ENCODE measurements around the gene FPR1. TPM values are rescaled to one million over a fixed set of nuclear protein-coding genes. Genes with fewer than 3 reads are reported as not detected.

FPR1 gene
- total RNA-seq, 1 donor from 2014 or later, result not detected

- DNase-seq (ENCODE audit: low read depth) (no peak), FAIRE-seq (no peak)
- Histone ChIP-seq H3K27me3 (ENCODE audit: control insufficient read depth, insufficient read depth, low read length) (no peaks in the 10 kb centered on the region), H3K4me3 (ENCODE audit: low read depth, low read length) (no peak overlapping the region), H3K36me3 (ENCODE audit: control insufficient read depth, insufficient read depth, low read length) (peaks cover 13% of the 10 kb centered on the region)
- no peak for TF ChIP-seq CTCF (IDR thresholded peaks at IDR 0.05; ENCODE audit: insufficient read depth, low read length, severe bottlenecking)
These were observed 54.4 kb downstream of the FPR1 start for GRCh38 chr19:51697169-51697776.

GRCh38 chr19:51696606-51697005, 55.1 kb downstream of the FPR1 start:
- no peak for FAIRE-seq
- TF ChIP-seq CTCF (IDR thresholded peaks at IDR 0.05; ENCODE audit: insufficient read depth, low read length, severe bottlenecking), result no peak
- Histone ChIP-seq H3K27me3 (ENCODE audit: control insufficient read depth, insufficient read depth, low read length) (no peaks in the 10 kb centered on the region), H3K36me3 (ENCODE audit: control insufficient read depth, insufficient read depth, low read length) (peaks cover 13% of the 10 kb centered on the region), H3K4me3 (ENCODE audit: low read depth, low read length) (no peak overlapping the region)
- no peak for DNase-seq (ENCODE audit: low read depth)

Other genes starting within 250 kb of the FPR1 start
- not detected in 2 replicates for gene SIGLEC6, start 220.2 kb downstream of the FPR1 start, total RNA-seq
- gene ZNF175, start 180.6 kb downstream of the FPR1 start, total RNA-seq, result 1.6 and 2.2 TPM in 2 replicates
- not detected in 2 replicates for gene SIGLEC5, start 121.5 kb downstream of the FPR1 start, total RNA-seq
- not detected in 2 replicates for gene SIGLEC14, start 105.1 kb downstream of the FPR1 start, total RNA-seq
- 1.1 and 3.2 TPM in 2 replicates for gene SPACA6, start 58.5 kb downstream of the FPR1 start, total RNA-seq
- 0.13 and 0.26 TPM in 2 replicates for gene HAS1, start 27.9 kb downstream of the FPR1 start, total RNA-seq
- not detected in 2 replicates for gene FPR2, start 9.3 kb upstream of the FPR1 start, total RNA-seq
- gene FPR3, start 43.3 kb upstream of the FPR1 start, total RNA-seq, result not detected in 2 replicates
- gene ZNF577, start 136.1 kb upstream of the FPR1 start, total RNA-seq, result 5.5 and 6.8 TPM in 2 replicates
- 8.4 and 13.4 TPM in 2 replicates for gene ZNF649, start 153.1 kb upstream of the FPR1 start, total RNA-seq
- 6.8 and 8.3 TPM in 2 replicates for gene ZNF613, start 175.6 kb upstream of the FPR1 start, total RNA-seq
- gene ZNF350, start 235.0 kb upstream of the FPR1 start, total RNA-seq, result 11.6 TPM in 2 replicates

Measured in bronchial epithelial cell (primary cell).